GM19023 (cell line): ENCODE data around the gene CPSF7.
A peak's percentile ranks its signal among the peaks of the same experiment; 100 is the strongest.

Source experiments
- ATAC-seq: cut with Tn5 transposase; IDR thresholded peaks from one replicate; pipeline ENCODE4 v1.9.1; 2021; ENCODE audit warnings: mild to moderate bottlenecking, moderate library complexity; ENCODE audit not compliant: unreplicated experiment

Gene CPSF7

GRCh38 chr11:61357233-61357893, 72.4 kb downstream of the CPSF7 start:
- peak; percentile 33 for ATAC-seq

- no peak for ATAC-seq
These were observed 73.1 kb downstream of the CPSF7 start for GRCh38 chr11:61356706-61357105.

GRCh38 chr11:61354208-61354607, 75.6 kb downstream of the CPSF7 start:
- ATAC-seq = no peak

GRCh38 chr11:61353131-61354067, 76.4 kb downstream of the CPSF7 start:
- no peak for ATAC-seq
